SK-N-SH (cell line): ENCODE measurements around the gene CRACR2B. TPM values are rescaled to one million over a fixed set of nuclear protein-coding genes. Genes with fewer than 3 reads are reported as not detected.

Experiments used
- CTCF ChIA-PET: fragments of 300-600, 350-600 bp; formaldehyde crosslinking; extraction: SDS; loops from one replicate; lab custom pipeline; 2021; lab: Yijun Ruan, JAX
- POLR2A ChIA-PET: fragments of 350-600 bp; sonication (Branson Sonifier 250); formaldehyde crosslinking; extraction: SDS; loops from one replicate; lab custom pipeline; 2020; ENCODE audit warnings: antibody characterized with exemption, inconsistent platforms; lab: Yijun Ruan, JAX
- DNase-seq: peaks from one replicate; pipeline ENCODE4 v3.0.0; 2012
- H2AFZ ChIP-seq: fragments of 200-600 bp; sonication (generic); 2 replicates; pipeline ENCODE4 v1.8.1; 2016; ENCODE audit warnings: antibody characterized with exemption, mild to moderate bottlenecking, low read depth
- H3F3A ChIP-seq: fragments of 200-600 bp; sonication (generic); replicated peaks from 2 replicates; pipeline ENCODE3; 2016; ENCODE audit warnings: antibody characterized with exemption, mild to moderate bottlenecking; ENCODE audit not compliant: insufficient read depth
- H3K27ac ChIP-seq, 2 experiments: fragments of 200-500 bp in 1 of 2; fragments of 200-600 bp in 1 of 2; sonication (Bioruptor generic) in 1 of 2; sonication (generic), shearing (Covaris generic) in 1 of 2; 2 replicates each; pipeline versions ENCODE4 v1.5.1 to v1.6.1; 2014 to 2016; ENCODE audit warnings: low read depth in 2 of 2, inconsistent platforms in 1 of 2, low read length in 1 of 2, mild to moderate bottlenecking in 1 of 2, mixed read lengths in 1 of 2
- H3K27me3 ChIP-seq: fragments of 200-600 bp; sonication (generic), shearing (Covaris generic); 2 replicates; pipeline ENCODE4 v1.6.1; 2016; ENCODE audit warnings: mixed run types; ENCODE audit not compliant: insufficient read depth
- H3K36me3 ChIP-seq, 2 experiments: fragments of 200-500 bp in 1 of 2; fragments of 200-600 bp in 1 of 2; sonication (Bioruptor generic) in 1 of 2; sonication (generic) in 1 of 2; replicated peaks in 1 of 2; 2 replicates each; pipeline versions ENCODE3 to v1.5.1; 2014 to 2016; ENCODE audit warnings: low read length in 1 of 2, mild to moderate bottlenecking in 1 of 2; ENCODE audit not compliant: insufficient read depth in 2 of 2, control insufficient read depth in 1 of 2
- H3K4me1 ChIP-seq, 2 experiments: fragments of 200-500 bp in 1 of 2; fragments of 200-600 bp in 1 of 2; sonication (Bioruptor generic) in 1 of 2; sonication (generic), shearing (Covaris generic) in 1 of 2; 2 replicates each; pipeline versions ENCODE4 v1.5.1 to v1.6.1; 2014 to 2016; ENCODE audit warnings: low read depth in 1 of 2, low read length in 1 of 2, mixed run types in 1 of 2; ENCODE audit not compliant: insufficient read depth in 2 of 2, control insufficient read depth in 1 of 2
- H3K4me2 ChIP-seq: fragments of 200-600 bp; sonication (generic), shearing (Covaris generic); 2 replicates; pipeline ENCODE4 v1.6.1; 2017; ENCODE audit warnings: mixed run types
- H3K4me3 ChIP-seq, 2 experiments: fragments of 200-500 bp in 1 of 2; fragments of 200-600 bp in 1 of 2; sonication (Bioruptor generic) in 1 of 2; sonication (generic), shearing (Covaris generic) in 1 of 2; 2 replicates each; pipeline versions ENCODE4 v1.5.1 to v1.8.1; 2014 to 2016; ENCODE audit warnings: low read depth in 2 of 2, inconsistent platforms in 1 of 2, low read length in 1 of 2, mild to moderate bottlenecking in 1 of 2, mixed read lengths in 1 of 2, moderate library complexity in 1 of 2
- H3K79me2 ChIP-seq: fragments of 200-600 bp; sonication (generic); 2 replicates; pipeline ENCODE4 v1.8.1; 2017; ENCODE audit warnings: mild to moderate bottlenecking; ENCODE audit not compliant: insufficient read depth
- H3K9ac ChIP-seq: fragments of 200-600 bp; sonication (generic); 2 replicates; pipeline ENCODE4 v1.6.1; 2017; ENCODE audit warnings: mixed run types
- H3K9me2 ChIP-seq: fragments of 200-600 bp; sonication (generic); 2 replicates; pipeline ENCODE4 v1.6.1; 2017; ENCODE audit warnings: mixed run types
- H3K9me3 ChIP-seq: fragments of 200-600 bp; sonication (generic); 2 replicates; pipeline ENCODE4 v1.6.1; 2017; ENCODE audit warnings: mixed run types, mild to moderate bottlenecking, moderate library complexity
- H4K20me1 ChIP-seq: fragments of 200-600 bp; sonication (generic); 2 replicates; pipeline ENCODE4 v1.6.1; 2017; ENCODE audit warnings: mild to moderate bottlenecking, mixed run types; ENCODE audit not compliant: insufficient read depth
- GATA2 ChIP-seq: sonication (generic); formaldehyde crosslinking; IDR thresholded peaks from 2 replicates; pipeline ENCODE4 v1.5.0; 2020; ENCODE audit warnings: mild to moderate bottlenecking, missing genetic modification reagents
- MXI1 ChIP-seq: IDR thresholded peaks from 2 replicates; pipeline ENCODE4 v1.6.1; 2012; ENCODE audit warnings: mild to moderate bottlenecking, low read depth, low read length, improper control_type of control experiment
- NRF1 ChIP-seq: IDR thresholded peaks from 2 replicates; pipeline ENCODE4 v1.6.1; 2012; ENCODE audit warnings: low read depth, mild to moderate bottlenecking, low read length
- RCOR1 ChIP-seq: fragments of 150-350 bp; IDR thresholded peaks from 2 replicates; pipeline ENCODE4 v1.6.1; 2017; ENCODE audit warnings: antibody characterized with exemption, low read length
- RXRA ChIP-seq: IDR thresholded peaks from 2 replicates; pipeline ENCODE4 v1.4.0; 2012; ENCODE audit warnings: low read depth, mild to moderate bottlenecking, borderline replicate concordance
- TCF12 ChIP-seq: IDR thresholded peaks from 2 replicates; pipeline ENCODE4 v1.4.0; 2012
- WGBS: methylation state at CpG from one replicate; pipeline ENCODE4 v1.1.6; 2017; ENCODE audit warnings: low lambda C conversion rate; 5-methylcytosine and 5-hydroxymethylcytosine counted together
- polyA plus RNA-seq, 3 experiments: library from polyadenylated mRNA; depleted of rRNA; stranded (reverse); fragments of >200 nt; gene quantifications; 2 replicates each; pipeline ENCODE4 v1.2.3, GENCODE V29; 2012
- TF ChIP-seq, protein P1 (sequence below): fragments of 200-600 bp; sonication (generic); IDR thresholded peaks from 2 replicates; pipeline ENCODE4 v1.6.1; 2017; ENCODE audit warnings: antibody characterized with exemption, mild to moderate bottlenecking, moderate library complexity
- TF ChIP-seq, protein P2 (sequence below): IDR thresholded peaks from 2 replicates; pipeline ENCODE4 v1.6.1; 2012; ENCODE audit warnings: mild to moderate bottlenecking, low read depth, low read length, moderate library complexity

Gene CRACR2B
- polyA plus RNA-seq, 1 of the 3 experiments (the other 2 are of a cell fraction) = 1.1 TPM

GRCh38 chr11:804599-804964 is 23.1 kb upstream of the CRACR2B start:
- Histone ChIP-seq H3K4me2 (peak overlapping the region; percentile 94), H3K79me2 (peaks cover 54% of the 10 kb centered on the region), H3K4me3 (peak overlapping the region; percentile 62 to 72), H3K4me1 (peaks cover 14 to 18% of the 10 kb centered on the region in 2 experiments; a peak in 2 of 4 replicates), H3K9ac (peak overlapping the region; percentile 64), H3K27ac (peak overlapping the region in 1 of 2 experiments; percentile 78; a peak in 2 of 4 replicates), H3K9me3 (no peaks in the 10 kb centered on the region), H4K20me1 (no peaks in the 10 kb centered on the region), H2AFZ (no peak overlapping the region), H3K36me3 (peaks cover 0 to 35% of the 10 kb centered on the region in 2 experiments), H3F3A (peaks cover 16% of the 10 kb centered on the region), H3K27me3 (no peaks in the 10 kb centered on the region), H3K9me2 (no peaks in the 10 kb centered on the region)
- TF ChIP-seq, protein P1, sequence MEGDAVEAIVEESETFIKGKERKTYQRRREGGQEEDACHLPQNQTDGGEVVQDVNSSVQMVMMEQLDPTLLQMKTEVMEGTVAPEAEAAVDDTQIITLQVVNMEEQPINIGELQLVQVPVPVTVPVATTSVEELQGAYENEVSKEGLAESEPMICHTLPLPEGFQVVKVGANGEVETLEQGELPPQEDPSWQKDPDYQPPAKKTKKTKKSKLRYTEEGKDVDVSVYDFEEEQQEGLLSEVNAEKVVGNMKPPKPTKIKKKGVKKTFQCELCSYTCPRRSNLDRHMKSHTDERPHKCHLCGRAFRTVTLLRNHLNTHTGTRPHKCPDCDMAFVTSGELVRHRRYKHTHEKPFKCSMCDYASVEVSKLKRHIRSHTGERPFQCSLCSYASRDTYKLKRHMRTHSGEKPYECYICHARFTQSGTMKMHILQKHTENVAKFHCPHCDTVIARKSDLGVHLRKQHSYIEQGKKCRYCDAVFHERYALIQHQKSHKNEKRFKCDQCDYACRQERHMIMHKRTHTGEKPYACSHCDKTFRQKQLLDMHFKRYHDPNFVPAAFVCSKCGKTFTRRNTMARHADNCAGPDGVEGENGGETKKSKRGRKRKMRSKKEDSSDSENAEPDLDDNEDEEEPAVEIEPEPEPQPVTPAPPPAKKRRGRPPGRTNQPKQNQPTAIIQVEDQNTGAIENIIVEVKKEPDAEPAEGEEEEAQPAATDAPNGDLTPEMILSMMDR = no peak
- TF ChIP-seq TCF12 = no peak
- DNase-seq = peak; percentile 55
- ChIA-PET CTCF (interaction anchor here (0.9 to 2.9 kb wide), 3 partner anchors 14 to 43 kb away, joined by 3 to 13 read pairs (median 3); partner anchors contain the start of gene CEND1), POLR2A (interaction anchor here (1.6 to 2.0 kb wide), 2 partner anchors 10 to 14 kb away, joined by 7 to 8 read pairs; partner anchors contain the start of gene PNPLA2)
- 32% methylated on average over 10 of the region's 18 CpGs for WGBS

DNA sequence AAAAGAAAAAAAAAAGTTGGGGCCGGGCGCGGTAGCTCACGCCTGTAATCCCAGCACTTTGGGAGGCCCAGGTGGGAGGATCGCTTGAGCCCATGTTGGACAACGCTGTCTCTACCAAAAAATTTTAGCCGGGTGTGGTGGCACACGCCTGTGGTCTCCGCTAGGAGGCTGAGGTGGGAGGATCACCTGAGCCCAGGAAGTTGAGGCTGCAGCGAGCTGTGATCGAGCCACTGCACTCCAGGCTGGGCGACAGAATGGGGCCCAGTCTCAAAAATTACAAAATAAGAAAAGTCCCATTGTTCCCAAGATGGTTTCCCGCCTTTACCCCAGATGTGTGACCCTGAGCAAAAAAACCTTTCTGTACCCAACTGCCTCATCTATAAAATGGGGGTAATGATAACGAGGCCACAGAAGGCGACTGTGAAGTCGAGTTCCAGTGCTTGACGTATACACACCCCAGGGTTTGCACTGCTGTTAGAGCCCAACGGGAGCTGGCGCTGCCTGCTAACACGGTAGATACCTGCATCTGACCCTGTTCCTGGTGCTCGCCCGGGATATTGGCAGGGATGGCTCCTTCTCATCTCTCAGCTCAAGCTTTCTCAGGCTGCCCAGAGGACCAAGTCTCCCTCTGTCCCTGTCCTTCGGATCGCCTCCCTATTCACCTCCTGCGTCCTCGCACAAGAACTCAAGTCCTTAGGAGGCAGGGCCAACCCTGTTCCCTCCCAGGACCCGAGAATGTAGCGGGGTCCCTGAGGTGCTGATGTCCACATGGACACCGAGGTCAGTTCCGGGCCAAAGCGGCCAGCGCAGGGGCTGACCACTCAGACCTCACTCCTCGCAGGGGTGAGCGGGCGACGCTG is 19.1 kb upstream of the CRACR2B start:
- DNase-seq = peak; percentile 88
- H3K4me2 ChIP-seq = peak overlapping the region; percentile 99
- H3K9me3 ChIP-seq = no peaks in the 10 kb centered on the region
- H4K20me1 ChIP-seq = peaks cover 30% of the 10 kb centered on the region
- TF ChIP-seq RXRA (no peak), NRF1 (peak; percentile 12; the same call in 1 of the 2 replicates), RCOR1 (no peak), MXI1 (peak; percentile 76; the same call in 1 of the 2 replicates), GATA2 (no peak)
- TF ChIP-seq, protein P2, sequence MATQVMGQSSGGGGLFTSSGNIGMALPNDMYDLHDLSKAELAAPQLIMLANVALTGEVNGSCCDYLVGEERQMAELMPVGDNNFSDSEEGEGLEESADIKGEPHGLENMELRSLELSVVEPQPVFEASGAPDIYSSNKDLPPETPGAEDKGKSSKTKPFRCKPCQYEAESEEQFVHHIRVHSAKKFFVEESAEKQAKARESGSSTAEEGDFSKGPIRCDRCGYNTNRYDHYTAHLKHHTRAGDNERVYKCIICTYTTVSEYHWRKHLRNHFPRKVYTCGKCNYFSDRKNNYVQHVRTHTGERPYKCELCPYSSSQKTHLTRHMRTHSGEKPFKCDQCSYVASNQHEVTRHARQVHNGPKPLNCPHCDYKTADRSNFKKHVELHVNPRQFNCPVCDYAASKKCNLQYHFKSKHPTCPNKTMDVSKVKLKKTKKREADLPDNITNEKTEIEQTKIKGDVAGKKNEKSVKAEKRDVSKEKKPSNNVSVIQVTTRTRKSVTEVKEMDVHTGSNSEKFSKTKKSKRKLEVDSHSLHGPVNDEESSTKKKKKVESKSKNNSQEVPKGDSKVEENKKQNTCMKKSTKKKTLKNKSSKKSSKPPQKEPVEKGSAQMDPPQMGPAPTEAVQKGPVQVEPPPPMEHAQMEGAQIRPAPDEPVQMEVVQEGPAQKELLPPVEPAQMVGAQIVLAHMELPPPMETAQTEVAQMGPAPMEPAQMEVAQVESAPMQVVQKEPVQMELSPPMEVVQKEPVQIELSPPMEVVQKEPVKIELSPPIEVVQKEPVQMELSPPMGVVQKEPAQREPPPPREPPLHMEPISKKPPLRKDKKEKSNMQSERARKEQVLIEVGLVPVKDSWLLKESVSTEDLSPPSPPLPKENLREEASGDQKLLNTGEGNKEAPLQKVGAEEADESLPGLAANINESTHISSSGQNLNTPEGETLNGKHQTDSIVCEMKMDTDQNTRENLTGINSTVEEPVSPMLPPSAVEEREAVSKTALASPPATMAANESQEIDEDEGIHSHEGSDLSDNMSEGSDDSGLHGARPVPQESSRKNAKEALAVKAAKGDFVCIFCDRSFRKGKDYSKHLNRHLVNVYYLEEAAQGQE = no peak
- H3K4me1 ChIP-seq = peaks cover 14 to 31% of the 10 kb centered on the region in 2 experiments; a peak in 2 of 4 replicates
- H3K36me3 ChIP-seq = peaks cover 24 to 26% of the 10 kb centered on the region in 2 experiments
- H3K4me3 ChIP-seq = peak overlapping the region; percentile 81 to 97
- ChIA-PET CTCF (interaction anchor here (1.0 to 1.5 kb wide), 5 partner anchors 10 to 54 kb away, joined by 3 to 4 read pairs (median 3); partner anchors contain the start of gene PNPLA2), POLR2A (interaction anchor here (1.0 to 2.2 kb wide), 9 partner anchors 11 to 51 kb away, joined by 3 to 34 read pairs (median 6); partner anchors contain the start of genes CD151, CEND1 and PNPLA2)
- no peaks in the 10 kb centered on the region for H3K9me2 ChIP-seq
- H3K27ac ChIP-seq = peak overlapping the region; percentile 97 to 98
- peaks cover 78% of the 10 kb centered on the region for H3K79me2 ChIP-seq
- 26% methylated on average over 29 of the region's 36 CpGs for WGBS
- peaks cover 34% of the 10 kb centered on the region for H3F3A ChIP-seq
- no peak overlapping the region for H2AFZ ChIP-seq
- H3K9ac ChIP-seq = peak overlapping the region; percentile 97
- H3K27me3 ChIP-seq = no peaks in the 10 kb centered on the region
